NCI-H187 (cell line): ENCODE results near the gene MAU2.
A peak's percentile ranks its signal among the peaks of the same experiment; 100 is the strongest.
"Not testable (repeated sequence)": the region's sequence is repeated elsewhere in the genome, so short reads cannot be mapped to it uniquely, and the experiment has no call there.

ENCODE experiments used
- DNase-seq, 2 experiments: peaks; one replicate each; lab custom pipeline; 2025; lab: John Stamatoyannopoulos, UW

MAU2 gene

DNA sequence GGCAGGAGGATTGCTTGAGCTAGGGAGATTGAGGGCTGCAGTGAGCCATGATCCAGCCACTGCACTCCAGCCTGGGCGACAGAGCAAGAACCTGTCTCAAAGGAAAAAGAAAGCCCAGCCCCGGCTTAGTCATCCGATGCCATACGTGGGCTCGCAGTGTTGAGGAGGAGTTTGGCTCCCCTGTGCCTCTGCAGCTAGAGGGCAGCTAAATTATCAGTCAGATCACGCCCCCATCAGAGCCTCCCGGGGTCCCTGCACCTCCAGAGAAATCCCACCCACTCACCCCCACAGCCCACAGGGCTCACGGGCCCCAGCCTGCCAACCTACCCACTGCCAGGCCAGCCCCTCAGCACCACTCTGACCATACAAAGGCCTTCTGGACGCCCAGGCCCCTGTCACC is 27.6 kb downstream of the MAU2 start:
- no peak for DNase-seq

DNA sequence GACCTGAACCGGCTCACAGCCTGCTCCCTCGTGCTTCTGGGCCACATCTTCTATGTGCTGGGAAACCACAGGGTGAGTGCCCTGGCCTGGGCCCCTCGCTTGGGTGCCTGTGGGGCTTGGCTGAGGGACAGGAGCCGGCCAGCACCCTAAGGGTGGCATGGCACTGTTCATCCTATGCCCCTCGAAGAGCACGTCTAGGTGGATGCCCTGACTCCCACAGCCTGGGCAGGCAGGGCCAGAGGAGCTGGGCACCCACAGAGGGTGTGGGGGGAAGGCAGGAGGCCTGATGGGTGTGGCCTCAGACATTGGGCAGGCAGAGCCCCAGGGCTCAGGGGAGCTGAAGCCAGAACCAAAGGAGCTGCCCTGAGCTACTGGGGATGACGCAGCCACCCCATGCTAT is 28.7 kb downstream of the MAU2 start:
- DNase-seq = no peak

DNA sequence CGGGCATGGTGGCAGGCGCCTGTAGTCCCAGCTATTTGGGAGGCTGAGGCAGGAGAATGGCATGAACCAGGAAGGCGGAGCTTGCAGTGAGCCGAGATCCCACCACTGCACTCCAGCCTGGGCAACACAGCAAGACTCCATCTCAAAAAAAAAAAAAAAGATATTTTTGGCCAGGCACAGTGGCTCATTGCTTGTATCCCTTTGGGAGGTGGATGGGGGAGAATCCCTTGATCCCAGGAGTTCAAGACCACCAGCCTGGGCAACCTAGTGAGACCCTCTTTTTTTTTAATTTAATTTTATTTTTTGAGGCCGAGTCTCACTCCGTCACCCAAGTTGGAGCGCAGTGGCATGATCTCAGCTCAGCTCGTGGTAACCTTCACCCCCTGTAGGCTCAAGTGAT is 30.1 kb downstream of the MAU2 start:
- DNase-seq = not testable (repeated sequence)

DNA sequence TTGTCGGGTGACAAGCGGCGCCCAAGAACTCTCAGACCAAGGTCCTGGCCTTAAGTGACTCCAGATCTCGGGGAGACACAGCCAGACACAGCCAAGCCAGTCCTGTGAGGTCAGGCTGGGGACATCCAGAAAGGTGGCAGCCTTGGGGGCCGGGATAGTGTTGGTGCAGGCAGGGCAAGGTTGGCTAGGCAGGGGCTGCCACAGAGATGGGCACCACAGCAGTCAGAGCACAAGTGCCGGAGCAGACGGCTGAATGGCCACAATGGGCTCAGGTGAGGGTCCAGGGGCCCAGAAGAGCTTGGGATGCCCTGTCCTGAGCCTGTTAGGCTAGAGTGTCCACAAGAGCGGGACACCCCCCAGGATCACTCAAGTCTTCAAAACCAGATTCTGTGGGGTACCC is 32.2 kb downstream of the MAU2 start:
- no peak for DNase-seq

DNA sequence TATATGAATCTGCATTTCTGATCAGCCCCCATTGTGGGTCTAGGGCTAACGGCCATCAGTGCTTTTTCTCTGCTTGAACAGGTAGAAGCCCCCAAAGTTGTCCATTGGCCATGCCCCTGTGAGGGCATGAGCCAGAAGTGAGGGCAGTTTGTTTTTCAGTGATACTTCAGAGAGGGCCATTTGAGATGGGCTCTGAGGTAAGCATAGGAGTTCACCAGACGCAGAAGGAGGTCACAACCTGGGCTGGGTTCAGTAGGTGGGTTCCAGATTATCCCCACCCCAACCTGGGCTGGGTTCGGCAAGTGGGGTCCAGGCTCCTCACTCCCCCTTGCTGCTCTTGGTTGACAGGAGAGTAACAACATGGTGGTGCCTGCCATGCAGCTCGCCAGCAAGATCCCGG is 33.4 kb downstream of the MAU2 start:
- no peak for DNase-seq

DNA sequence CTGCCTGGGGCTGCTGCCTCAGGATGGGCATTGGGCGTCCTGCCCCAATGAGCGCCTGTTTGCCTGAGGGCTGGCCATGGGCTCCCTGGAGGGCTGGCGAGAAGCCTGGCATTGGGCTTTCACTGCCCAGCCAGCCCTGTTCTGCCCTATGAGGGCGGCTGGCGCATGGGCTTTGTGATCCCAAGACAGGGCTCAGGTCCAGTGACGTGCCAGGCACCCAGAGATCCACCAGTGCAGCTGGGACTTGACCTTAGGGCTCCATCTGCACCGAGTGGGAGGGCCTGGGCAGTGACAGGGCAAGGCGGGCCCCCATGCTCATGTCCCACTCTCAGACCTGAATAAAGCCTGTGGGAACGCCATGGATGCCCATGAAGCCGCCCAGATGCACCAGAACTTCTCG is 34.3 kb downstream of the MAU2 start:
- DNase-seq = no peak

DNA sequence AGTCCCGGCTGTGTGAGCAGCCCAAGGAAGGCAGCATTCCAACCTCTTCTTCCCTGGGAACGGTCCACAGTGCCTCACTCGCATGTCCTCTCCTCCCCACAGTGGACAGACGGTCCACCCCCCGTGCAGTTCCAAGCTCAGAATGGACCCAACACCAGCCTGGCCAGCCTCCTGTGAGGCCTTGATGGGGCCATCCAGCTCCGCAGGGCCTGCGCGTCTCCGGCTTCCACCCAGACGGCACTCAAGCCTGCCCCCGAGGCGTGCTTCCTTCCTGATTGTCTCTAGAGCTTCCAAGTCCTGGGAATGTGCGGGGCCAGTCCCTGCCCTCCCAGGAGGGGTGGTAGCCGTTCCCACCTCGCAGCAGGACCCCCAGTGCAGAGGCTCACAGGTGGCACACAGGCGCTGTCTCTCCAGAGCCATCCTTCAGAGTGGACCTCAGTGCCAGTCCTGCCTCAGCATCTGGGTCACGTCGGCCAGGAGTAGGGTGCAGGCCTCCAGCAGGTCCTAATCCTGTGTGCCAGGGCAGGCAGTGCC is 35.0 kb downstream of the MAU2 start:
- DNase-seq = no peak

DNA sequence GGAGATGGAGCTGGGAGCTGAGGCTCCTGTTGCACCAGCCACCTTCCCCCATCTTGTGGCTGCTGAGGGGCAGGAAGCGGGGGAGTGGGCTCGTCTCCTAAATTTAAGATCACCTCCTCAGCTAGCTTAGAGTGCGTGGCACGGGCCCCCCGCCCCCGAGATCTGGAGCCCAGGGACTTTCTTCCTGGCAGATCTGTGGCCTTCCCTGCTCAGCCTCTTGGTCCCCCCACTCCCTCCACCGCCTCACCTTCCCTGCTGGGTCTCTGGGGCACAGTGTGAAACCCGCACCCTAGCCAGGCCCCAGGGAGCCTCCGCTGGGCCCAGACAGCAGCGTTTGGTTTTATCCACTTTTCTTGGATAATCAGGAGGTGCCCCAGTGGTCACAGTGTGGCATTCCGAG is 35.9 kb downstream of the MAU2 start:
- DNase-seq = no peak

DNA sequence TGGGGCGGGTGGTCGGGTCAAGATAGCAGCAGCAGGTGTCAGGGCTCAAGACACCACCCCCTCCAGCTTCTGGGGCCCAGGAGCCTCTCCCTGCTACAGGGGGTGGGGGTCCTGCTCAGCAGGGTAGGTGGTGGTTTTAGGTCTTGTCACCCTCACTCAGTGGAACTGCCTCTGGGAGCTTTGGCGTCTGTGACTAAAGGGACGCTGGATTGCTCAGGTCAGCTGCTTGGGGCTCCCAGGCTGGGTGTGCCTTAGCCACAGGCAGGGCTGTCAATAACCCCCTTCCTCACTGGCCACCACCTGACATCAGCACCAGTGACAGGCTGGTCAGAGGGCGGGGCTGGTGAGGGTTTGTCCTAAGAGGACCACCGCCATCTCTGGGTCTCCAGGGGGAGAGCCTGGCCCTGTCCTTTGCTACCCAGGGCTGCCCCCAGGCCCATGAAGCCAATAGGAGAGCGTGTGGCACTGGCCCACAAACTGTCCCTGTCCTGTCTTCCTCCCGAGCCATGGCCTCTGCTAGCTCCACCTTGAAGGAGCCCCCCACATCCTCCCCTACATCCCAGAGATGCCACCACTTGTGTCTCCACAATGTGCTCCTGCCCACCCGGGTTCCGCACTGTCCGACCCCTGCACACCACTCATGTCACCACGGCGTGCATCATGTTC is 36.4 kb downstream of the MAU2 start:
- DNase-seq = no peak

DNA sequence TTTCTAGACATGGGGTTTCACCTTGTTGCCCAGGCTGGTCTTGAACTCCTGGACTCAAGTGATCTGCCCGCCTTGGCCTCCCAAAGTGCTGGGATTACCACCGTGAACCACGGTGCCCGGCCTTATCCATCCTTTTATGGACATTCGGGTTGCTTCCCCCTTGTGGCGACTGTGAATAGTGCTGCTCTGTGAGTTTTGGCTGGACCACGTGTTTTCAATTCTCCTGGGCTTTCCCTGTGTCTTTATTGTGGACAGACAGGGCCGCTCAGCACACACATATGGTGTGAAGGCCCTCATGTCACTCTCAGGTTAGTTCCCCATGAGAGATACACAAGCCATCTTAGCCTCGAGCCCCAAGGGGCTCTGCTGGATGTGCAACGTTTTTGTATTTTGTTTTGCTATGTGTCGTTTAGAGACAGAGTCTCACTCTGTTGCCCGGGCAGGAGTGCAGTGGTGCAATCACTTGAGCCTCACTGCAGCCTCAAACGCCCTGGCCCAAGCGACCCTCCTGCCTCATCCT is 40.5 kb downstream of the MAU2 start:
- peak in 1 of 2 experiments; percentile 29 for DNase-seq

DNA sequence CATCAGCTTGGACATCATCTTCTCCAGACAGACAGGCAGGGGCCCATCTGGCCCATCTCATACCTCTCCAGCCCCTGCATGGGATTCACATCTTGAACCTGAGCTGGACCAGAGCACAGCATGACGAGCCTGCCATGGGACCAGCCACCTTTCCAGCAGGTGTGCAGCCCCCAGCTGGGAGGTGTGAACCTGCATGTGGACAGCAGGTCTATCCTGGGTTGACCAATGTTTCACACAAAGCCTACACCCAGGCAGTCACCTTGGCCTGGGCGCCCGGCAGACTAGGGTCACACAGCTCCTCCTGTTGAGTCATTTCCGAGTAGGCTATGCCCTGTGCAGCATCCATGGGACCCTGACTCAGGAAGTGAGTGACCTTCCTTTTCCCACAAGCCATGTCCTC is 41.4 kb downstream of the MAU2 start:
- no peak for DNase-seq

DNA sequence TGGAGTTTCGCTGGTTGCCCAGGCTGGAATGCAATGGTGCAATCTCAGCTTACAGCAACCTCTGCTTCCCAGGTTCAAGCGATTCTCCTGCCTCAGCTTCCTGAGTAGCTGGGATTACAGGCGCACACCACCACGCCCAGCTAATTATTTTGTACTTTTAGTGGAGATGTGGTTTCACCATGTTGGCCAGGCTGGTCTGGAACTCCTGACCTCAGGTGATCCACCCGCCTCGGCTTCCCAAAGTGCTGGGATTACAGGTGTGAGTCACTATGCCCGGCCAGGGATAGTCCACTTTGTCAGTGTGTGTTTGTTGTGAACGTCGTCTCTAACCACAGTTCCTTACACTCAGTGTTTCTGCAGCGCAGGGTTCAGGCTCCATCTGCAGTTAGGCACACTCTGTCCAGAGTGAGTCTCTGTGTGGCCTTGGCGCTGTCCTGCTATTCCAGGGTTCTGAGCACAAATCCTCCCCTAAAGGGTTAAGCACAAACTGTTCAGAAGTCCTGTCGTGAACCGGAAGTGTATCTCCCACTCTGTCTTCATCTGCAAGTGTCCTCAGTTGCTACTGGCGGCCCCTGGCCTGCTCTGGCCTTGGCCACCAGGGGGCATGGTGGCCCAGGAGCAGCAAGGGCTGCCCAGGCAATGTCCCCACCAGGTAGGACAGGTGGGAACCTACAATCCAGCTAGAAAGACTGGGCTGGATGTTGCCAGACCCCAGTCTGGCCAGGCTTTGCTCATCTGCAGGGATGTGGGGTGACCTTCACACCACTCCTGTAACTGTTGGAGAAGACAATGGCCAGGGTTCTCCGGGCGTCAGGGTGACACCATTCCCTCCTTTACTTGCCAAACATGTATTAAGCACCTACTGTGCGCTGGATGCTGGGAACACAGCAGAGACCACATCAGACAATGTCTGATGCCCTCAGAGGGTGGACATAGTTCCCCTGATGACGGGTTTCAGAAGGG is 46.1 kb downstream of the MAU2 start:
- peak in 1 of 2 experiments; percentile 40 for DNase-seq

DNA sequence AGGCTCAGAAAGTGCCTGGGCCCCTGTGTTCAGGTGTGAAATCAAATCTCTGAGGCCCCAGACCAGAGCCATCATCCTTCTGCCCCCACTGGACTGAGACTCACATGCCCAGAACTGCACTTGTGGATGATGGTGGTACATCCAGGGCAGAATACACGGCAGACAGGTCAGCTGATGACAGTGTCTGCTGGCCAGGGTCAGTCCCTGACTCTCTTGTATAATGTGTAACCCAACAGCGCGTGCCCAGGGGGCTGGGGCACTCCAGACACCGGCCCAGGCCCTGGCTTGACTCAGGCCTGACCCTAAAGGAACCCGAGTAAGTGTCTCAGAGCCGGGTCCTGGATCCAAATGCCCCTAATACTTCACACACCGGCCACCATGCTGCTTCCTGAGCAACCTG is 47.5 kb downstream of the MAU2 start:
- DNase-seq = no peak

DNA sequence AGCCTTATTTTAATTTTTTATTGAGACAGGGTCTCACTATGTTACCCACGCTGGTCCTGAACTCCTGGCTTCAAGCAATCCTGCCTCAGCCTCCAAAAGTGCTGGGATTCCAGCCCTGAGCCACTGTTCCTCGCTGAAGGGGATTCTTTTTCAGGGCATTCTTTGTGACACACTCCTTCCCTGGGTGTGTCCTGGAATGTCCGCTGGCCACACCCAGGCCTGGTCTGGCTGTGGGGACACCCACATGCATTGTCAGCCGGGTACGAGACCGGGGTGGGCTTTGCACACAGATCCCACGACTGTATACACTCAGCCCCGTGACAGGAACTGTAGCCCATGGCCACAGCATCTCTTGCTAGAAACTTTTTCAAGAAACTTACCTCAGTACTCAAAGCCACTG is 50.4 kb downstream of the MAU2 start:
- no peak for DNase-seq

DNA sequence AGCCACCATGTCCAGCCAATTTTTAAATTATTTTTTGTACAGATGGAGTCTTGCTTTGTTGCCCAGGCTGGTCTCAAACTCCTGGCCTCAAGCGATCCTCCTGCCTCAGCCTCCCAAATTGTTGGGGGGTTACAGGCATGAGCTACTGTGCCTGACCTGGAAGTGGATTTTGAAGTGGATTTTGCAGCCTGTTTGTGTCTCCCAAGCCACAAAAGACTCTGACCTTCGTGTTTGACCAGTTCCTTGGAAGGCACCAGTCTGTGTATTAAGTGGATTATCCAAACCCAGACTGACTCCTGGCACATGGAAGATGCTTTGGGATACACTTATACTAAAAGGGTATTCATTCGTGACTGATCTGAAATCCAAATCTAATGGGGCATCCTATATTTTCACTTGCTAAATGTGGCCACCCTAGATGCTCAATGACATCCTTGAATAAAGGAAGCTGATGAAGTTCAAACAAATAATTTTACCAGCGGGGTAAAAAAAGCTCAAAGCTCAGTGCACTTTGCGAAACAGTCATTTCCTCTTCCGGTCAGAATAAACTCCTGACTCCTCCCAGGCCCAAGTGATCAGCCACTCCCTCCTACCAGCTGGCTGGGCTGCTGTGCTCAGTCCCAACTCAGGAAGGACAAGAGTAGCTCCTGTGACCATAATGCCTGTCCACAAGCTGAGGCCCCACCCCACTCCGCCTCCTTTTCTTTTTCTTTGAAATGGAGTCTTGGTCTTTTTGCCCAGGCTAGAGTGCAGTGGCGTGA is 52.2 kb downstream of the MAU2 start:
- DNase-seq = no peak

DNA sequence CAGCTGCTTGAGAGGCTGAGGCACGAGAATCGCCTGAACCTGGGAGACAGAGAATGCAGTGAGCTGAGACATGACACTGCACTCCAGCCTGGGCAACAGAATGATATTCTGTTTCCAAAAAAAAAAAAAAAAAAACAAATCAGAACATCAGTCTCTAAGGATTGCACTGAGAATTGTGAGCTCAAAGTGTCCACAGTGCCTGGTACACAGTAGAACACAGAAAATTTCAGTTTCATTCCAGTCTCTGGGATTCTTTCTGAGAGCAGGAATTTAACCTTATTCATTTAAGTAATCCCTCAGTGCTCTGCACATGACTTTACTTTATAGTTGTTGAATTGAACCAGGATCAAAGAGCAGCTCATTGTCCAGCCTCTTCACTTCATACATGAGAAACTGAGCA is 58.9 kb downstream of the MAU2 start:
- no peak for DNase-seq

DNA sequence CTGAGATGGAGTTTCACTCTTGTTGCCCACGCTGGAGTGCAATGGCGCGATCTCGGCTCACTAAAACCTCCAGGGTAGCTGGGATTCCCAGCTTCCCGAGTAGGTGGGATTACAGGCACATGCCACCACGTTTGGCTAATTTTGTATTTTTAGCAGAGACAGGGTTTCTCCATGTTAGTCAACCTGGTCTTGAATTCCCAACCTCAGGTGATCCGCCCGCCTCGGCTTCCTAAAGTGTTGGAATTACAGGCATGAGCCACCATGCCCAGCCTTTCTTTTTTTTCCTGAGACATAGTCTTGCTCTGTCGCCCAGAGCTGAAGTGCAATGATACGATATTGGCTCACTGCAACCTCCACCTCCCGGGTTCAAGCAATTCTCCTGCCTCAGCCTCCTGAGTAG is 59.7 kb downstream of the MAU2 start:
- not testable (repeated sequence) for DNase-seq

DNA sequence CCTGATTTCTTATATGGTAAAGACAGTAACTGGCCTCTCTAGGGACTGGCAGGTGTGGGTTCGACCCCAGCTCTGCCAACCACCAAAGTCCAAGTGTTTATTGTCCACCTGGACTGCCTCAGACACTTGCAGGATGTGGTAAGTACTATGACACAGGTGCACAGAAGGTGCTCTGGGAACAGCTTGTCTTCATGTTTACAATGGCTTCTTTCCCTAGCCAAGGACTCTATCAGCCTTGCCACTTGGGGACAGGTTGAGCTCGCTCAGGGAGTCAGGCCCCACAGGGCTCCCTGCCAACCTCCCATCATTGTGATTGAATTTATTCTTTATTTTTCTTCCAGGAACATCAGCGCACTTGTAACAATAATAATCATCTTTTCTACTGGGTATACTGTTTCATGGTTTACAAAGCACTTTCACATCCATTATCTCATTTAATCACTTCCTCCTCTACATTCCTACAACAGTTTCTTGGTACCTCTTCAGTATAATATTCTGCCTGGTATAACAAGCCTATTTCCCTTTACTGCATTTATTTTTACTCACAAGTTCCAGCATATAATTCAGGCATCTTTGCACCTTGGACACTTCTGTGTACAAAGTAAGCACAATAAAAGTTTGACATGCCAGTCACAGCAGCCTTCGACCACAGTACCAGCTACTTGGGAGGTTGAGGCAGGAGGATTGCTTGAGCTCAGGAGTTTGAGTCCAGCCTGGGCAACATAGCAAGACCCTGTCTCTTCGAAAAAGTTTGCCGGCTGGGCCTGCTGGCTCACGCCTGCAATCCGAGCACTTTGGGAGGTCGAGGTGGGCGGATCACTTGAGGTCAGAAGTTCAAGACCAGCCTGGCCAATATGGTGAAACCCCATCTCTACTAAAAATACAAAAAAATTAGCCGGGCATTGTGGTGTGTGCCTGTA is 60.6 kb downstream of the MAU2 start:
- no peak for DNase-seq

DNA sequence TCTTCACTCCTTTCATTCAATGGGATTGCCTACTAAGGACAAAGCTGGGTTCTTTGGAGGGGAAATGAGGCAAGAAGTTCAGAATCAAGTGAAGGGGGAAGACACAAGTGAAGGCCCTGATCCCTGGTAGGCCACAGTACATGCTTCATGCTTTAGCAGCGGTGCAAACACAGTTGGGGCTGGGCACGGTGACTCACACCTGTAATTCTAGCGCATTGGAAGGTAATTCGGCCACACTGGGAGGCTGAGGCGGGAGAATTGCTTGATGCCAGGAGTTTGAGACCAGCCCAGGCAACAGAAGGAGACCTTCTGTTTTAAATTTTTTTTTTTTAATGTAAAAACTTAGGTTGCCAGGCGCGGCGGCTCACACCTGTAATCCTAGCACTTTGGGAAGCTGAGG is 61.5 kb downstream of the MAU2 start:
- DNase-seq = no peak

DNA sequence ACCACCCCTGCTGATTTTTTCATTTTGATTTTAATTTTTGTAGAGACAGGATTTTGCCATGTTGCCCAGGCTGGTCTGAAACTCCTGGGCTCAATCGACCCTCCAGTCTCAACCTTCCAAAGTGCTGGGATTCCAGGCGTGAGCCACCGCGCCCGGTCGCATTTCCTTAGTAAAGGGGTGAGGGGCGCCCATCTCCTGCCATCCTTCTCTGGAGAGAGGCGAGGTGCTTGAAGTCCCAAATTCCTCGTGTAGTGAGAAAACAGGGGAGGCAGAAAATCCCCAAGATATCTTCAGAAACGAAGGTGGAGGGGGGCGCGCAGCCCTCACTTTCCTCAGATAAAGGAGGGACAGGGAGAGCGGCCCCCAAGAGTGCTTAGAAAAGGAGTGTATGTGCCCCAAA is 63.9 kb downstream of the MAU2 start:
- DNase-seq = no peak
